Measurements from ENCODE around the gene RBM43.

Gene RBM43

GRCh38 chr2:151230627-151231140, 31.0 kb downstream of the RBM43 start:
- Histone ChIP-seq H3K18ac (ENCODE audit: low read length) (no peak overlapping the region), H3K23ac (ENCODE audit: low read length) (no peak overlapping the region), H3K14ac (ENCODE audit: low read length) (no peak overlapping the region)

GRCh38 chr2:151228847-151229512, 32.7 kb downstream of the RBM43 start:
- H4K91ac ChIP-seq (ENCODE audit: low read depth, low read length): no peak overlapping the region
- no peak overlapping the region for H3K18ac ChIP-seq (ENCODE audit: low read length)
- no peak overlapping the region for H2BK12ac ChIP-seq (ENCODE audit: low read length)
- H3K9ac ChIP-seq (ENCODE audit: low read length): no peak overlapping the region
- H3K9me3 ChIP-seq (ENCODE audit: insufficient read depth, low read depth, low read length): no peaks in the 10 kb centered on the region
- H3K23ac ChIP-seq (ENCODE audit: low read length): no peak overlapping the region
- no peak for DNase-seq
- no peak overlapping the region for H4K8ac ChIP-seq (ENCODE audit: low read depth, low read length)
- no peak overlapping the region for H4K12ac ChIP-seq (ENCODE audit: low read depth, low read length)
- no peaks in the 10 kb centered on the region for H3K4me1 ChIP-seq (ENCODE audit: control insufficient read depth in 1 of 2, insufficient read depth in 2 of 2, low read length in 2 of 2)
- no peak overlapping the region for H2BK120ac ChIP-seq (ENCODE audit: insufficient read depth, low read length, poor library complexity)
- no peaks in the 10 kb centered on the region for H3K79me1 ChIP-seq (ENCODE audit: low read length)
- H2BK5ac ChIP-seq (ENCODE audit: low read depth, low read length, poor library complexity): no peak overlapping the region
- no peak overlapping the region for H3K4me3 ChIP-seq (ENCODE audit: low read depth, low read length)
- no peaks in the 10 kb centered on the region for H3K36me3 ChIP-seq (ENCODE audit: control insufficient read depth in 1 of 2, insufficient read depth in 2 of 2, low read length in 2 of 2)
- no peaks in the 10 kb centered on the region for H3K27me3 ChIP-seq (ENCODE audit: insufficient read depth, low read length)
- no peak overlapping the region for H2AK5ac ChIP-seq (ENCODE audit: low read length)
- no peak overlapping the region for H2AFZ ChIP-seq (ENCODE audit: insufficient read depth, low read length, poor library complexity)
- H3K79me2 ChIP-seq (ENCODE audit: control insufficient read depth, insufficient read depth, low read length, poor library complexity): no peaks in the 10 kb centered on the region
- H3K4ac ChIP-seq (ENCODE audit: low read depth, low read length): no peak overlapping the region
- no peak overlapping the region for H3K4me2 ChIP-seq (ENCODE audit: low read length)
- H3K27ac ChIP-seq (ENCODE audit: low read depth, low read length): no peak overlapping the region
- H3K14ac ChIP-seq (ENCODE audit: low read length): no peak overlapping the region

More at GRCh38 chr2:151230627-151231140, 31.0 kb downstream of the RBM43 start:
- Histone ChIP-seq H3K4me1 (ENCODE audit: control insufficient read depth in 1 of 2, insufficient read depth in 2 of 2, low read length in 2 of 2) (no peaks in the 10 kb centered on the region), H2BK12ac (ENCODE audit: low read length) (no peak overlapping the region), H4K91ac (ENCODE audit: low read depth, low read length) (no peak overlapping the region), H3K4me3 (ENCODE audit: low read depth, low read length) (no peak overlapping the region), H3K79me1 (ENCODE audit: low read length) (no peaks in the 10 kb centered on the region), H4K8ac (ENCODE audit: low read depth, low read length) (no peak overlapping the region), H4K12ac (ENCODE audit: low read depth, low read length) (no peak overlapping the region), H3K27ac (ENCODE audit: low read depth, low read length) (no peak overlapping the region), H3K36me3 (ENCODE audit: control insufficient read depth in 1 of 2, insufficient read depth in 2 of 2, low read length in 2 of 2) (no peaks in the 10 kb centered on the region), H3K9ac (ENCODE audit: low read length) (no peak overlapping the region), H3K4ac (ENCODE audit: low read depth, low read length) (no peak overlapping the region), H3K79me2 (ENCODE audit: control insufficient read depth, insufficient read depth, low read length, poor library complexity) (no peaks in the 10 kb centered on the region), H3K4me2 (ENCODE audit: low read length) (no peak overlapping the region), H2BK5ac (ENCODE audit: low read depth, low read length, poor library complexity) (no peak overlapping the region), H3K9me3 (ENCODE audit: insufficient read depth, low read depth, low read length) (no peaks in the 10 kb centered on the region), H2AK5ac (ENCODE audit: low read length) (no peak overlapping the region), H2BK120ac (ENCODE audit: insufficient read depth, low read length, poor library complexity) (no peak overlapping the region), H2AFZ (ENCODE audit: insufficient read depth, low read length, poor library complexity) (no peak overlapping the region), H3K27me3 (ENCODE audit: insufficient read depth, low read length) (no peaks in the 10 kb centered on the region)
- no peak for DNase-seq
- no CpG with 5 or more reads among the region's 2 CpGs for WGBS (ENCODE audit: extremely low coverage, insufficient coverage, insufficient read length)

- Histone ChIP-seq H3K9me3 (ENCODE audit: insufficient read depth, low read depth, low read length) (no peaks in the 10 kb centered on the region), H2AK5ac (ENCODE audit: low read length) (no peak overlapping the region), H4K8ac (ENCODE audit: low read depth, low read length) (no peak overlapping the region), H3K14ac (ENCODE audit: low read length) (no peak overlapping the region), H3K9ac (ENCODE audit: low read length) (no peak overlapping the region), H4K12ac (ENCODE audit: low read depth, low read length) (no peak overlapping the region), H3K4me1 (ENCODE audit: control insufficient read depth in 1 of 2, insufficient read depth in 2 of 2, low read length in 2 of 2) (no peaks in the 10 kb centered on the region), H3K4ac (ENCODE audit: low read depth, low read length) (no peak overlapping the region), H3K27me3 (ENCODE audit: insufficient read depth, low read length) (no peaks in the 10 kb centered on the region), H3K23ac (ENCODE audit: low read length) (no peak overlapping the region), H4K91ac (ENCODE audit: low read depth, low read length) (no peak overlapping the region), H3K36me3 (ENCODE audit: control insufficient read depth in 1 of 2, insufficient read depth in 2 of 2, low read length in 2 of 2) (no peaks in the 10 kb centered on the region), H3K79me1 (ENCODE audit: low read length) (no peaks in the 10 kb centered on the region), H3K18ac (ENCODE audit: low read length) (no peak overlapping the region), H3K4me2 (ENCODE audit: low read length) (no peak overlapping the region), H3K4me3 (ENCODE audit: low read depth, low read length) (no peak overlapping the region), H2BK120ac (ENCODE audit: insufficient read depth, low read length, poor library complexity) (no peak overlapping the region), H2BK5ac (ENCODE audit: low read depth, low read length, poor library complexity) (no peak overlapping the region), H3K79me2 (ENCODE audit: control insufficient read depth, insufficient read depth, low read length, poor library complexity) (no peaks in the 10 kb centered on the region), H2AFZ (ENCODE audit: insufficient read depth, low read length, poor library complexity) (no peak overlapping the region), H2BK12ac (ENCODE audit: low read length) (no peak overlapping the region), H3K27ac (ENCODE audit: low read depth, low read length) (no peak overlapping the region)
- no CpG with 5 or more reads among the region's 3 CpGs for WGBS (ENCODE audit: extremely low coverage, insufficient coverage, insufficient read length)
- no peak for DNase-seq
Observed at GRCh38 chr2:151217343-151217742, 44.3 kb downstream of the RBM43 start.

- Histone ChIP-seq H4K12ac (ENCODE audit: low read depth, low read length) (no peak overlapping the region), H3K79me1 (ENCODE audit: low read length) (no peaks in the 10 kb centered on the region)
- WGBS (ENCODE audit: extremely low coverage, insufficient coverage, insufficient read length): no CpG with 5 or more reads among the region's 3 CpGs
Observed at GRCh38 chr2:151207100-151207499, 54.6 kb downstream of the RBM43 start.

More at GRCh38 chr2:151207100-151207499, 54.6 kb downstream of the RBM43 start:
- no peak overlapping the region for H2BK120ac ChIP-seq (ENCODE audit: insufficient read depth, low read length, poor library complexity)
- H3K36me3 ChIP-seq (ENCODE audit: control insufficient read depth in 1 of 2, insufficient read depth in 2 of 2, low read length in 2 of 2): no peaks in the 10 kb centered on the region
- H4K8ac ChIP-seq (ENCODE audit: low read depth, low read length): no peak overlapping the region
- no peaks in the 10 kb centered on the region for H3K27me3 ChIP-seq (ENCODE audit: insufficient read depth, low read length)
- no peak overlapping the region for H3K23ac ChIP-seq (ENCODE audit: low read length)
- H2AK5ac ChIP-seq (ENCODE audit: low read length): no peak overlapping the region
- no peaks in the 10 kb centered on the region for H3K4me1 ChIP-seq (ENCODE audit: control insufficient read depth in 1 of 2, insufficient read depth in 2 of 2, low read length in 2 of 2)
- no peak overlapping the region for H3K4me2 ChIP-seq (ENCODE audit: low read length)
- H2AFZ ChIP-seq (ENCODE audit: insufficient read depth, low read length, poor library complexity): no peak overlapping the region
- H3K18ac ChIP-seq (ENCODE audit: low read length): no peak overlapping the region
- DNase-seq: no peak
- no peak overlapping the region for H3K14ac ChIP-seq (ENCODE audit: low read length)
- no peak overlapping the region for H4K91ac ChIP-seq (ENCODE audit: low read depth, low read length)
- no peaks in the 10 kb centered on the region for H3K9me3 ChIP-seq (ENCODE audit: insufficient read depth, low read depth, low read length)
- H2BK12ac ChIP-seq (ENCODE audit: low read length): no peak overlapping the region
- no peak overlapping the region for H3K9ac ChIP-seq (ENCODE audit: low read length)
- H3K4me3 ChIP-seq (ENCODE audit: low read depth, low read length): no peak overlapping the region
- H3K79me2 ChIP-seq (ENCODE audit: control insufficient read depth, insufficient read depth, low read length, poor library complexity): no peaks in the 10 kb centered on the region
- no peak overlapping the region for H3K27ac ChIP-seq (ENCODE audit: low read depth, low read length)
- H3K4ac ChIP-seq (ENCODE audit: low read depth, low read length): no peak overlapping the region
- H2BK5ac ChIP-seq (ENCODE audit: low read depth, low read length, poor library complexity): no peak overlapping the region

Data from trophoblast cell (in vitro differentiated cells and primary cell).